ENCODE data around the gene VTI1A.

Gene VTI1A

DNA sequence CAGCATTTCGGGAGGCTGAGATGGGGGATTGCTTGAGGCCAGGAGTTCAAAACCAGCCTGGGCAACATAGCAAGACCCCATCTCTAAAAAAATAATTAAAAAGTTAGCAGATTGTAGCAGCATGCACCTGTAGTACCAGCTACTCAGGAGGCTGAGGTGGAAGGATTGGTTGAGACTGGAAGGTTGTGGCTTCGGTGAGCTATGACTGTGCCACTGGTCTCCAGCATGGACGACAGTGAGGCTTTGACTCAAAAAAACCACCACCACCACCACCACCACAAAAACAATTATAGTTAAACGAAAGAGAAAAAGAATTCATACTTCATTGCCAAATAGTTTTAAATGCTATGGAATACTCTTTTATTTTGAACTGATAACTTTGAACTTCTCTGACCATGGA, 63.4 kb downstream of the VTI1A start:
- Histone ChIP-seq H3K4me1 (ENCODE audit: control insufficient read depth, low read depth, low read length) (no peaks in the 10 kb centered on the region), H3K9ac (ENCODE audit: low read length) (no peak overlapping the region), H3K4me3 (ENCODE audit: low read length) (no peak overlapping the region), H3K9me3 (ENCODE audit: control insufficient read depth, low read depth, low read length) (no peaks in the 10 kb centered on the region), H3K27ac (ENCODE audit: low read length) (no peak overlapping the region), H3K27me3 (ENCODE audit: control insufficient read depth, insufficient read depth, low read length) (no peaks in the 10 kb centered on the region), H3K36me3 (ENCODE audit: control insufficient read depth, low read depth, low read length) (no peaks in the 10 kb centered on the region)

GRCh38 chr10:112512294-112512693, 65.3 kb downstream of the VTI1A start:
- Histone ChIP-seq H3K4me1 (ENCODE audit: control insufficient read depth, low read depth, low read length) (no peaks in the 10 kb centered on the region), H3K36me3 (ENCODE audit: control insufficient read depth, low read depth, low read length) (no peaks in the 10 kb centered on the region), H3K4me3 (ENCODE audit: low read length) (no peak overlapping the region), H3K27ac (ENCODE audit: low read length) (no peak overlapping the region), H3K9ac (ENCODE audit: low read length) (no peak overlapping the region), H3K27me3 (ENCODE audit: control insufficient read depth, insufficient read depth, low read length) (no peaks in the 10 kb centered on the region), H3K9me3 (ENCODE audit: control insufficient read depth, low read depth, low read length) (no peaks in the 10 kb centered on the region)

- no peaks in the 10 kb centered on the region for H3K9me3 ChIP-seq (ENCODE audit: control insufficient read depth, low read depth, low read length)
- no peak overlapping the region for H3K4me3 ChIP-seq (ENCODE audit: low read length)
- H3K27me3 ChIP-seq (ENCODE audit: control insufficient read depth, insufficient read depth, low read length): no peaks in the 10 kb centered on the region
- H3K36me3 ChIP-seq (ENCODE audit: control insufficient read depth, low read depth, low read length): no peaks in the 10 kb centered on the region
- H3K27ac ChIP-seq (ENCODE audit: low read length): no peak overlapping the region
- H3K4me1 ChIP-seq (ENCODE audit: control insufficient read depth, low read depth, low read length): no peaks in the 10 kb centered on the region
- no peak overlapping the region for H3K9ac ChIP-seq (ENCODE audit: low read length)
Measured at GRCh38 chr10:112515126-112515525, 68.1 kb downstream of the VTI1A start.

DNA sequence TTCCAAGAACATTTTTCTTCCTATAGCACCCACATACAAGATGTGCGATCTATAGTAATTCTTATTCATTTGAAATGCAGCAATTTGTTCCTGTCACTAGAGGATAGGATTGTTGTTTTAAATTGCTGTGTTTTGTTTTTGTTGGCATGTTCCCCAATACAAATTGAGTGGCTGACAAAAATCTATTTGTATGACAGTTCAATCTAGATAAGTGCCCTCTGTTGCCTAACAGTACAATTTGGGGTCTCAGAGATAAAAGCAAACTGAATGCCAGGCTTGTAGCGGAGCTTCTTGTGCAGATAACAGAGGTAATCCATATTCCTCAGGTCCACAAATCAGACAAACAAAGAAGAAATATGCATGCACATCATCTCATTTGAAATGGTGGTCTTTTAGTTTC, 68.8 kb downstream of the VTI1A start:
- no peak overlapping the region for H3K9ac ChIP-seq (ENCODE audit: low read length)
- no peak overlapping the region for H3K4me3 ChIP-seq (ENCODE audit: low read length)
- no peaks in the 10 kb centered on the region for H3K4me1 ChIP-seq (ENCODE audit: control insufficient read depth, low read depth, low read length)
- no peaks in the 10 kb centered on the region for H3K27me3 ChIP-seq (ENCODE audit: control insufficient read depth, insufficient read depth, low read length)
- H3K9me3 ChIP-seq (ENCODE audit: control insufficient read depth, low read depth, low read length): no peaks in the 10 kb centered on the region
- H3K36me3 ChIP-seq (ENCODE audit: control insufficient read depth, low read depth, low read length): no peaks in the 10 kb centered on the region
- H3K27ac ChIP-seq (ENCODE audit: low read length): no peak overlapping the region

GRCh38 chr10:112517451-112517862, 70.4 kb downstream of the VTI1A start:
- no peaks in the 10 kb centered on the region for H3K9me3 ChIP-seq (ENCODE audit: control insufficient read depth, low read depth, low read length)
- no peak overlapping the region for H3K27ac ChIP-seq (ENCODE audit: low read length)
- no peaks in the 10 kb centered on the region for H3K27me3 ChIP-seq (ENCODE audit: control insufficient read depth, insufficient read depth, low read length)
- H3K9ac ChIP-seq (ENCODE audit: low read length): no peak overlapping the region
- no peaks in the 10 kb centered on the region for H3K4me1 ChIP-seq (ENCODE audit: control insufficient read depth, low read depth, low read length)
- H3K36me3 ChIP-seq (ENCODE audit: control insufficient read depth, low read depth, low read length): no peaks in the 10 kb centered on the region
- H3K4me3 ChIP-seq (ENCODE audit: low read length): no peak overlapping the region

DNA sequence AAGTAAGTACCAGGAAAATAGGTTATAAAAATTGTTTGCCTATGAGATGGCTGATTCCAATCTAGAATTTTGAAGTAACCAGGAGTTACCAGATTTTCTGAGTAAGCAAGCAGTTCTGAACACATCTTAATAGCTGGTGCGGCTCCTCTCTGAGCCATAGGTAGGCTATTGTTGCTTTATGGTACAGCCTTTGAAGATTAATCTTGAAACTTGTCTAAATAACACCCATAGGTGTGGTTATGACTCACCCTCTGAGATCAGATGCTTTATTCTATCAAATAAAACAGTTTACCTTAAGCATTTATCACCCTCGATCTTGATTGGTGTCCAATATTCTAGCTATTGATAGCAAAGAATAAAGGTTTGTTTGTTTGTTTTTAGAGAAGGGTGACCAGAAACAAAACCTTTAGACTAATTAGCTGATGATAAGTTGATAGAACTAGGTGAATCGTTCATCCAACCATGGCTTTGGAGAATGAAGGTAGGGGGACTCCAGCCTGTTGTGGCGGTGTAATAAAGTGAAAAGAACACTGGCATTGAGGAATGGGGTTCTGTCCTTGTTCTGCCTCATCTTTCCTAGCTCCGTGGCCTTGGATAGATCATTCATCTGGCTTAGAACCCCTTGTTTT, 72.2 kb downstream of the VTI1A start:
- no peak overlapping the region for H3K27ac ChIP-seq (ENCODE audit: low read length)
- H3K9ac ChIP-seq (ENCODE audit: low read length): no peak overlapping the region
- H3K4me1 ChIP-seq (ENCODE audit: control insufficient read depth, low read depth, low read length): peaks cover 1% of the 10 kb centered on the region
- H3K27me3 ChIP-seq (ENCODE audit: control insufficient read depth, insufficient read depth, low read length): no peaks in the 10 kb centered on the region
- H3K36me3 ChIP-seq (ENCODE audit: control insufficient read depth, low read depth, low read length): no peaks in the 10 kb centered on the region
- no peaks in the 10 kb centered on the region for H3K9me3 ChIP-seq (ENCODE audit: control insufficient read depth, low read depth, low read length)
- H3K4me3 ChIP-seq (ENCODE audit: low read length): no peak overlapping the region

- no peak overlapping the region for H3K9ac ChIP-seq (ENCODE audit: low read length)
- H3K36me3 ChIP-seq (ENCODE audit: control insufficient read depth, low read depth, low read length): no peaks in the 10 kb centered on the region
- H3K27ac ChIP-seq (ENCODE audit: low read length): no peak overlapping the region
- H3K4me1 ChIP-seq (ENCODE audit: control insufficient read depth, low read depth, low read length): peaks cover 8% of the 10 kb centered on the region
- no peak overlapping the region for H3K4me3 ChIP-seq (ENCODE audit: low read length)
- H3K27me3 ChIP-seq (ENCODE audit: control insufficient read depth, insufficient read depth, low read length): no peaks in the 10 kb centered on the region
- no peaks in the 10 kb centered on the region for H3K9me3 ChIP-seq (ENCODE audit: control insufficient read depth, low read depth, low read length)
Measured at GRCh38 chr10:112520914-112521313, 73.9 kb downstream of the VTI1A start.

GRCh38 chr10:112524641-112525040, 77.6 kb downstream of the VTI1A start:
- Histone ChIP-seq H3K36me3 (ENCODE audit: control insufficient read depth, low read depth, low read length) (no peaks in the 10 kb centered on the region), H3K4me3 (ENCODE audit: low read length) (no peak overlapping the region), H3K27me3 (ENCODE audit: control insufficient read depth, insufficient read depth, low read length) (no peaks in the 10 kb centered on the region), H3K27ac (ENCODE audit: low read length) (no peak overlapping the region), H3K4me1 (ENCODE audit: control insufficient read depth, low read depth, low read length) (peaks cover 11% of the 10 kb centered on the region), H3K9ac (ENCODE audit: low read length) (no peak overlapping the region), H3K9me3 (ENCODE audit: control insufficient read depth, low read depth, low read length) (no peaks in the 10 kb centered on the region)

DNA sequence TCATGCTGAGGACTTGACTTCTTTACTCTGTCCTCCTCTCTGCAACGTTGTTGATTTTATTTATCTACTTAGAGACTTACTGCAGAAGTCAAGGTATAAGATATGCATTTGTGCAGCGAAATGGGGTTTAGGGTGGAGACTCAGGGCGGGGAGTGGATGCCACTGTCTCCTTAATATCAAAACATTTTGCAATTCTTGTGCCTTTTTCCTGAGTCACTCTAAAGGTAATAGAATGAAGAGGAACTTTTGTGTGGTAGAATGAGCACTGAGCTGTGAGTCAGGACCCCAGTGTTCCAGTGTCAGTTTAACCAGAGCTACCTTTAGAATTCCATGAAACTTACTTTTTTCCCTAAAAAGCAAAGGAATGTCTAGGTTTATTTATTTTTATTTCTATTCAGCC, 78.2 kb downstream of the VTI1A start:
- H3K9ac ChIP-seq (ENCODE audit: low read length): no peak overlapping the region
- no peaks in the 10 kb centered on the region for H3K36me3 ChIP-seq (ENCODE audit: control insufficient read depth, low read depth, low read length)
- peaks cover 11% of the 10 kb centered on the region for H3K4me1 ChIP-seq (ENCODE audit: control insufficient read depth, low read depth, low read length)
- H3K27me3 ChIP-seq (ENCODE audit: control insufficient read depth, insufficient read depth, low read length): no peaks in the 10 kb centered on the region
- H3K27ac ChIP-seq (ENCODE audit: low read length): no peak overlapping the region
- H3K9me3 ChIP-seq (ENCODE audit: control insufficient read depth, low read depth, low read length): no peaks in the 10 kb centered on the region
- no peak overlapping the region for H3K4me3 ChIP-seq (ENCODE audit: low read length)

DNA sequence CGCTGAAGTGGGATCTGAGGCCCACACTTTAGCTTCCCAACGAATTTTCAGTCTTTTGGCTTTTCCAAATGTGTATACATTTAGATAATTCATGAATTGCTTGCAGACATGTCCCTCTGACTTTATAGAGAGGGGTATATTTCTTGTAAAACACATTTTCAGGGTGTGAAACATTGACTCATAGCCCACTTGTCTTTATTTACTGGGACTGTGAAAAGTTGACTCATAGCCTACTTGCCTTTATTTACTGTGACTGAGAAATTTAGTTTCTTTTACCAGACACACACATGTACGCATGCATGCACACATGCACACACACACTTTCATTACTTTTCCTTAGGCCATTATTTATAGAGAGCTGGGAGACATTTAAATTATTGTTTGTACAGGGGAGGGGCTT, 79.1 kb downstream of the VTI1A start:
- H3K27ac ChIP-seq (ENCODE audit: low read length): no peak overlapping the region
- H3K4me3 ChIP-seq (ENCODE audit: low read length): no peak overlapping the region
- H3K9me3 ChIP-seq (ENCODE audit: control insufficient read depth, low read depth, low read length): no peaks in the 10 kb centered on the region
- peaks cover 11% of the 10 kb centered on the region for H3K4me1 ChIP-seq (ENCODE audit: control insufficient read depth, low read depth, low read length)
- no peaks in the 10 kb centered on the region for H3K36me3 ChIP-seq (ENCODE audit: control insufficient read depth, low read depth, low read length)
- no peaks in the 10 kb centered on the region for H3K27me3 ChIP-seq (ENCODE audit: control insufficient read depth, insufficient read depth, low read length)
- H3K9ac ChIP-seq (ENCODE audit: low read length): no peak overlapping the region

DNA sequence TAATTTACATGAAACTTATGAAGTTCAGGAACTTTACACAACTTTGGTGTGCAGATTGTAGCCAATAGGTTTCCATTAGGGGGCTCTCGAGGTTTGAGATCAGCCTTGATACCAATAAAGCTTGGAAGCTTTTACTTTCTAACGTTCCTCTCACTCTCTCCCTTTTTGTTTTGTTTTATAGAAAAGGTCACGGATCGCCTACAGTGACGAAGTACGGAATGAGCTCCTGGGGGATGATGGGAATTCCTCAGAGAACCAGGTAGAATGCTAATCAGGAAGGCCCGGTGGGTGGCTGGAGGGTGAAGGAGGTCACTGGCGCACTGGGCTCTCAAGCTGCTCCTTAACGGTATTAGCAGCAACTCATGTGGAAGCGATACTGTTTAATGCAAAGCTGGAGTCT, 79.9 kb downstream of the VTI1A start:
- Histone ChIP-seq H3K4me3 (ENCODE audit: low read length) (peak overlapping the region; percentile 19), H3K4me1 (ENCODE audit: control insufficient read depth, low read depth, low read length) (peaks cover 11% of the 10 kb centered on the region), H3K36me3 (ENCODE audit: control insufficient read depth, low read depth, low read length) (no peaks in the 10 kb centered on the region)

GRCh38 chr10:112528235-112528634, 81.2 kb downstream of the VTI1A start:
- Histone ChIP-seq H3K4me3 (ENCODE audit: low read length) (no peak overlapping the region), H3K27ac (ENCODE audit: low read length) (no peak overlapping the region), H3K9me3 (ENCODE audit: control insufficient read depth, low read depth, low read length) (no peaks in the 10 kb centered on the region), H3K27me3 (ENCODE audit: control insufficient read depth, insufficient read depth, low read length) (no peaks in the 10 kb centered on the region), H3K4me1 (ENCODE audit: control insufficient read depth, low read depth, low read length) (peaks cover 11% of the 10 kb centered on the region), H3K36me3 (ENCODE audit: control insufficient read depth, low read depth, low read length) (no peaks in the 10 kb centered on the region), H3K9ac (ENCODE audit: low read length) (no peak overlapping the region)

More for the DNA sequence above, 79.9 kb downstream of the VTI1A start:
- Histone ChIP-seq H3K27ac (ENCODE audit: low read length) (no peak overlapping the region), H3K27me3 (ENCODE audit: control insufficient read depth, insufficient read depth, low read length) (no peaks in the 10 kb centered on the region), H3K9ac (ENCODE audit: low read length) (no peak overlapping the region), H3K9me3 (ENCODE audit: control insufficient read depth, low read depth, low read length) (no peaks in the 10 kb centered on the region)
